IMR-90 (cell line): ENCODE results near the gene EFHC2. TPM values are rescaled to one million over a fixed set of nuclear protein-coding genes. Genes with fewer than 3 reads are reported as not detected.

Source experiments
- ATAC-seq: fragments of 200-7000 bp; cut with Tn5 transposase; 2 replicates; pipeline ENCODE4 v1.9.1; 2020; ENCODE audit warnings: low read depth, mild to moderate bottlenecking, moderate library complexity
- BruUV-seq: library from RNA; stranded (reverse); fragments of 400-500 nt; replicated peaks from 2 replicates; lab custom pipeline; 2021; lab: Mats Ljungman, UMichigan
- CTCF ChIA-PET: fragments of 300-600 bp; formaldehyde crosslinking; extraction: SDS; loops from one replicate; lab custom pipeline; 2021; ENCODE audit warnings: antibody characterized with exemption; lab: Yijun Ruan, JAX
- POLR2A ChIA-PET: fragments of 300-600 bp; sonication (Branson Sonifier 250); formaldehyde crosslinking; loops from one replicate; lab custom pipeline; 2022; ENCODE audit warnings: antibody characterized with exemption; ENCODE audit not compliant: unreplicated experiment; lab: Charles Lee
- DNase-seq: peaks from one replicate; pipeline ENCODE4 v3.0.0; 2013
- H2AFZ ChIP-seq: replicated peaks from 2 replicates; pipeline ENCODE3; 2013; ENCODE audit warnings: low read length, mild to moderate bottlenecking; ENCODE audit not compliant: poor library complexity
- H2AK5ac ChIP-seq: 2 replicates; pipeline ENCODE4 v1.6.1; 2013; ENCODE audit warnings: low read depth, low read length, inconsistent platforms
- H2AK9ac ChIP-seq: replicated peaks from 2 replicates; pipeline ENCODE3; 2013; ENCODE audit warnings: mild to moderate bottlenecking, low read depth, low read length, moderate library complexity; ENCODE audit not compliant: poor library complexity
- H2BK120ac ChIP-seq: 2 replicates; pipeline ENCODE4 v1.6.1; 2013; ENCODE audit warnings: low read depth, low read length, inconsistent platforms
- H2BK15ac ChIP-seq: 3 replicates; pipeline ENCODE4 v1.6.1; 2013; ENCODE audit warnings: low read depth, low read length, inconsistent platforms
- H2BK20ac ChIP-seq: 2 replicates; pipeline ENCODE4 v1.6.1; 2013; ENCODE audit warnings: low read depth, mild to moderate bottlenecking, inconsistent platforms, low read length, moderate library complexity
- H2BK5ac ChIP-seq: 2 replicates; pipeline ENCODE4 v1.6.1; 2013; ENCODE audit warnings: mild to moderate bottlenecking, low read depth, low read length, inconsistent platforms; ENCODE audit not compliant: poor library complexity, severe bottlenecking
- H3K14ac ChIP-seq: replicated peaks from 2 replicates; pipeline ENCODE4 v1.6.1; 2013; ENCODE audit warnings: low read depth, low read length, inconsistent platforms
- H3K18ac ChIP-seq: 2 replicates; pipeline ENCODE4 v1.6.1; 2013; ENCODE audit warnings: low read depth, low read length, control low read depth
- H3K23ac ChIP-seq: 2 replicates; pipeline ENCODE4 v1.6.1; 2013; ENCODE audit warnings: low read depth, low read length, inconsistent platforms
- H3K27ac ChIP-seq: 2 replicates; pipeline ENCODE4 v1.5.1; 2013; ENCODE audit warnings: mild to moderate bottlenecking, control low read depth, low read length; ENCODE audit not compliant: insufficient read depth
- H3K27me3 ChIP-seq: 2 replicates; pipeline ENCODE4 v1.6.1; 2013; ENCODE audit warnings: low read length; ENCODE audit not compliant: control insufficient read depth, insufficient read depth
- H3K36me3 ChIP-seq: 2 replicates; pipeline ENCODE4 v1.6.1; 2013; ENCODE audit warnings: low read length, mixed read lengths; ENCODE audit not compliant: control insufficient read depth, insufficient read depth
- H3K4ac ChIP-seq: 2 replicates; pipeline ENCODE4 v1.6.1; 2013; ENCODE audit warnings: low read depth, low read length, inconsistent platforms
- H3K4me1 ChIP-seq: 2 replicates; pipeline ENCODE4 v1.6.1; 2013; ENCODE audit warnings: low read length, mixed read lengths; ENCODE audit not compliant: control insufficient read depth, insufficient read depth
- H3K4me2 ChIP-seq: 2 replicates; pipeline ENCODE4 v1.6.1; 2013; ENCODE audit warnings: low read depth, mild to moderate bottlenecking, control low read depth, low read length, moderate library complexity
- H3K4me3 ChIP-seq: 2 replicates; pipeline ENCODE4 v1.5.1; 2013; ENCODE audit warnings: low read depth, mild to moderate bottlenecking, control low read depth, low read length, moderate library complexity; ENCODE audit not compliant: insufficient read depth
- H3K56ac ChIP-seq: 2 replicates; pipeline ENCODE4 v1.6.1; 2013; ENCODE audit warnings: low read length, inconsistent platforms; ENCODE audit not compliant: insufficient read depth; ENCODE audit errors: extremely low read depth
- H3K79me1 ChIP-seq, 2 experiments: 2 replicates each; pipeline ENCODE4 v1.6.1; 2013; ENCODE audit warnings: low read length in 2 of 2, inconsistent platforms in 1 of 2, low read depth in 1 of 2
- H3K9ac ChIP-seq: 2 replicates; pipeline ENCODE4 v1.6.1; 2013; ENCODE audit warnings: low read depth, low read length, control low read depth
- H3K9me1 ChIP-seq: 2 replicates; pipeline ENCODE4 v1.6.1; 2013; ENCODE audit warnings: low read length, inconsistent platforms; ENCODE audit not compliant: insufficient read depth
- H3K9me3 ChIP-seq: 2 replicates; pipeline ENCODE4 v1.6.1; 2013; ENCODE audit warnings: low read length; ENCODE audit not compliant: control insufficient read depth, insufficient read depth
- H4K20me1 ChIP-seq: 2 replicates; pipeline ENCODE4 v1.6.1; 2013; ENCODE audit warnings: low read length, inconsistent platforms; ENCODE audit not compliant: insufficient read depth
- H4K5ac ChIP-seq: 2 replicates; pipeline ENCODE4 v1.6.1; 2013; ENCODE audit warnings: mild to moderate bottlenecking, low read depth, low read length, control low read depth
- H4K8ac ChIP-seq, 2 experiments: 2 replicates each; pipeline ENCODE4 v1.6.1; 2013; ENCODE audit warnings: low read depth in 2 of 2, low read length in 2 of 2, control low read depth in 1 of 2, inconsistent platforms in 1 of 2
- H4K91ac ChIP-seq: 2 replicates; pipeline ENCODE4 v1.6.1; 2013; ENCODE audit warnings: low read depth, low read length, inconsistent platforms; ENCODE audit not compliant: insufficient read depth
- BHLHE40 ChIP-seq: fragments of 150-350 bp; IDR thresholded peaks from 2 replicates; pipeline ENCODE4 v1.6.1; 2016; ENCODE audit warnings: mild to moderate bottlenecking, low read depth, low read length
- CEBPB ChIP-seq: IDR thresholded peaks from 2 replicates; pipeline ENCODE4 v1.6.1; 2012; ENCODE audit warnings: low read depth, low read length, improper control_type of control experiment
- CHD1 ChIP-seq: IDR thresholded peaks from 2 replicates; pipeline ENCODE4 v1.6.1; 2012; ENCODE audit warnings: low read depth, low read length, improper control_type of control experiment
- CTCF ChIP-seq: conservative IDR thresholded peaks from 2 replicates; pipeline ENCODE4 v1.5.1; 2012; ENCODE audit warnings: mild to moderate bottlenecking, low read depth, low read length, improper control_type of control experiment
- ELK1 ChIP-seq: fragments of 150-350 bp; IDR thresholded peaks from 2 replicates; pipeline ENCODE4 v1.6.1; 2016; ENCODE audit warnings: low read depth, mild to moderate bottlenecking, low read length, moderate library complexity, borderline replicate concordance
- FOS ChIP-seq: fragments of 150-350 bp; IDR thresholded peaks from 2 replicates; pipeline ENCODE4 v1.6.1; 2016; ENCODE audit warnings: low read depth, low read length
- MAFK ChIP-seq: IDR thresholded peaks from 2 replicates; pipeline ENCODE4 v1.6.1; 2012; ENCODE audit warnings: low read depth, low read length, improper control_type of control experiment
- MAZ ChIP-seq: IDR thresholded peaks from 2 replicates; pipeline ENCODE4 v1.6.1; 2012; ENCODE audit warnings: low read depth, mild to moderate bottlenecking, low read length, improper control_type of control experiment, moderate library complexity, borderline replicate concordance
- MXI1 ChIP-seq: IDR thresholded peaks from 2 replicates; pipeline ENCODE4 v1.6.1; 2012; ENCODE audit warnings: low read depth, mild to moderate bottlenecking, low read length, moderate library complexity, borderline replicate concordance
- NFE2L2 ChIP-seq: fragments of 150-350 bp; IDR thresholded peaks from 2 replicates; pipeline ENCODE4 v1.6.1; 2016; ENCODE audit warnings: low read depth, mild to moderate bottlenecking, low read length
- POLR2A ChIP-seq: IDR thresholded peaks from 2 replicates; pipeline ENCODE4 v1.6.1; 2012; ENCODE audit warnings: mild to moderate bottlenecking, low read depth, low read length
- RAD21 ChIP-seq: IDR thresholded peaks from 2 replicates; pipeline ENCODE4 v1.6.1; 2012; ENCODE audit warnings: low read length, improper control_type of control experiment
- RCOR1 ChIP-seq: IDR thresholded peaks from 2 replicates; pipeline ENCODE4 v1.6.1; 2012; ENCODE audit warnings: mild to moderate bottlenecking, low read length, improper control_type of control experiment; ENCODE audit not compliant: insufficient replicate concordance
- RFX5 ChIP-seq: IDR thresholded peaks from 2 replicates; pipeline ENCODE4 v1.8.0; 2012; ENCODE audit warnings: low read depth, mild to moderate bottlenecking, low read length, moderate library complexity
- SMC3 ChIP-seq: fragments of 150-350 bp; IDR thresholded peaks from 2 replicates; pipeline ENCODE4 v1.6.1; 2016; ENCODE audit warnings: low read depth, mild to moderate bottlenecking, antibody characterized with exemption, low read length, moderate library complexity
- dilution Hi-C: fragments of 300-500 bp; cut with HindIII; formaldehyde crosslinking; loops from one replicate; pipeline ENCODE4 v1.14.3; 2018; ENCODE audit warnings: low sequenced_read_pairs; ENCODE audit not compliant: unreplicated experiment
- in situ Hi-C: fragments of 300-500 bp; cut with MboI; formaldehyde crosslinking; loops from 3 replicates; pipeline ENCODE4 v1.14.3; 2019; ENCODE audit warnings: low sequenced_read_pairs, inconsistent platforms, mixed read lengths
- intact Hi-C: fragments of 100-400 bp; cut with micrococcal nuclease; formaldehyde crosslinking; loops from 2 replicates; pipeline ENCODE4 v1.10.0; 2022
- polyA plus RNA-seq, 3 experiments: library from polyadenylated mRNA; depleted of rRNA; stranded (reverse); fragments of >200 nt; gene quantifications; 2 replicates each; pipeline ENCODE4 v1.2.3, GENCODE V29; 2012; ENCODE audit warnings: low replicate concordance in 1 of 3
- total RNA-seq: library from RNA; depleted of rRNA; stranded (reverse); fragments of >200 nt; gene quantifications from 2 replicates; pipeline ENCODE4 v1.2.3, GENCODE V29; 2012
- TF ChIP-seq, protein P1 (sequence below): fragments of 150-350 bp; IDR thresholded peaks from 2 replicates; pipeline ENCODE4 v1.6.1; 2017; ENCODE audit warnings: mild to moderate bottlenecking, antibody characterized with exemption, low read length, low read depth

EFHC2 gene
- total and polyA plus RNA-seq, 2 of the 4 experiments (the other 2 are of a cell fraction): 0.18 to 0.24 TPM

GRCh38 chrX:44157283-44157682, 186.2 kb downstream of the EFHC2 start:
- H2BK15ac ChIP-seq: no peak overlapping the region
- dilution Hi-C loops: no loop called here
- H3K79me1 ChIP-seq: no peaks in the 10 kb centered on the region
- H3K9ac ChIP-seq: no peak overlapping the region
- TF ChIP-seq MAZ (no peak), RCOR1 (no peak), RFX5 (no peak), CTCF (no peak), BHLHE40 (no peak), CEBPB (no peak), NFE2L2 (no peak), MXI1 (no peak), SMC3 (no peak), ELK1 (no peak), RAD21 (no peak), MAFK (no peak), POLR2A (no peak), CHD1 (no peak), FOS (no peak)
- TF ChIP-seq, protein P1, sequence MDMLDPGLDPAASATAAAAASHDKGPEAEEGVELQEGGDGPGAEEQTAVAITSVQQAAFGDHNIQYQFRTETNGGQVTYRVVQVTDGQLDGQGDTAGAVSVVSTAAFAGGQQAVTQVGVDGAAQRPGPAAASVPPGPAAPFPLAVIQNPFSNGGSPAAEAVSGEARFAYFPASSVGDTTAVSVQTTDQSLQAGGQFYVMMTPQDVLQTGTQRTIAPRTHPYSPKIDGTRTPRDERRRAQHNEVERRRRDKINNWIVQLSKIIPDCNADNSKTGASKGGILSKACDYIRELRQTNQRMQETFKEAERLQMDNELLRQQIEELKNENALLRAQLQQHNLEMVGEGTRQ: no peak
- no peak overlapping the region for H4K5ac ChIP-seq
- peaks cover 6% of the 10 kb centered on the region for H3K27me3 ChIP-seq
- H3K4ac ChIP-seq: no peak overlapping the region
- H2AK9ac ChIP-seq: no peak overlapping the region
- no peak overlapping the region for H2BK5ac ChIP-seq
- H4K20me1 ChIP-seq: no peaks in the 10 kb centered on the region
- BruUV-seq: no TSS peak
- H3K56ac ChIP-seq: no peak overlapping the region
- POLR2A ChIA-PET: no interaction called here
- no peak overlapping the region for H2BK20ac ChIP-seq
- H3K4me3 ChIP-seq: no peak overlapping the region
- no peak for ATAC-seq
- no peaks in the 10 kb centered on the region for H3K9me1 ChIP-seq
- H3K9me3 ChIP-seq: peaks cover 2% of the 10 kb centered on the region; the same call in 1 of the 2 replicates
- intact Hi-C loops: no loop called here
- no peak overlapping the region for H2AFZ ChIP-seq
- no peak overlapping the region for H3K18ac ChIP-seq
- CTCF ChIA-PET: no interaction called here
- no peak overlapping the region for H3K23ac ChIP-seq
- no peak overlapping the region for H4K8ac ChIP-seq
- no peak overlapping the region for H2BK120ac ChIP-seq
- H3K14ac ChIP-seq: no peak overlapping the region
- no peaks in the 10 kb centered on the region for H3K4me1 ChIP-seq
- no peak overlapping the region for H2AK5ac ChIP-seq
- no peaks in the 10 kb centered on the region for H3K36me3 ChIP-seq
- H3K4me2 ChIP-seq: no peak overlapping the region
- H4K91ac ChIP-seq: no peak overlapping the region
- in situ Hi-C loops: no loop called here
- DNase-seq: no peak
- H3K27ac ChIP-seq: no peak overlapping the region
